ENCODE data around the gene LHX4. TPM values are rescaled to one million over a fixed set of nuclear protein-coding genes. Genes with fewer than 3 reads are reported as not detected.

The LHX4 gene
- total and polyA plus RNA-seq, 8 donors, result 0.03 to 0.19 (median 0.12) TPM; not detected in 3

DNA sequence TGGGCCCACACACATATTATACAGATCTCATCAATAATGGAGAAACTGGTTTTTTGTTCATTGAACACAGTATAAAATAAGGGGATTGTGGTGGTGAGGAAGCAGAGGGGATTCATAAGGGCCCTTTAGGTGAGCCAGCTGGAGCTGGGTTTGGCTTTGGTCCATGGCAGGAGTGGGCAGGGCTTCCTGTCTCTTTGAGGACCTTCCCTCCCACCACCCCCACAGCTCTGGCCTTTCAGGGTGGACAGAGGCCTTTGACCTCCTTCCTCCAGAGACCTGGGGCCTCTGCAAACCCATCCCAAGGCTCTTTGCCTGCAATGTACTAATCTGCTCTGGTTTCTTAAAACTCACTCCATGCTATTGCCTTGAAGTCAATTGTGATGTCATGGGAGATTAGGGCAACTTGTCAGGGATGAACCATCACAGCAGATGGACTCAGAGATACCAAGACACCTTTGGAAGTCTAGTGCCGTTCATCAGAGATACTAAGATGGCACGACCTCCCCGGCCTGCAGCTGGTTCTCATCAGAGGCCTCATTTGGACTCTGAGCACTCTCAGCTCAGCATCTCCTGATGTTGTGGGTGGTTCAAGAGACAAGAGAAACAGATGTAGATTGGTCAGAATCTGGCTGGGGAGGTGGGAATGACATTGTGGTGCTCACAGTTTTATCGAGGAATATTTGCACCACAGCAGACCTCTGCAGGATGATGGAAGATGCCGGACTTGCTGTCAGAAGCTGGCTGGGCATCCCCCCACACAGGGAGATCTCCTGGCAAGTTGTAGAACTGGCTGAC is 37.9 kb downstream of the LHX4 start:
- intact Hi-C loops (cut with DNase I), result no loop called here
- ATAC-seq (no peak), DNase-seq (no peak), FAIRE-seq (no peak)
- no peaks in the 10 kb centered on the region for H3K36me3 ChIP-seq
- no peaks in the 10 kb centered on the region for H3K27me3 ChIP-seq
- H3K9me3 ChIP-seq, result no peaks in the 10 kb centered on the region
- no peak overlapping the region for H3K27ac ChIP-seq
- TF ChIP-seq, protein P1, sequence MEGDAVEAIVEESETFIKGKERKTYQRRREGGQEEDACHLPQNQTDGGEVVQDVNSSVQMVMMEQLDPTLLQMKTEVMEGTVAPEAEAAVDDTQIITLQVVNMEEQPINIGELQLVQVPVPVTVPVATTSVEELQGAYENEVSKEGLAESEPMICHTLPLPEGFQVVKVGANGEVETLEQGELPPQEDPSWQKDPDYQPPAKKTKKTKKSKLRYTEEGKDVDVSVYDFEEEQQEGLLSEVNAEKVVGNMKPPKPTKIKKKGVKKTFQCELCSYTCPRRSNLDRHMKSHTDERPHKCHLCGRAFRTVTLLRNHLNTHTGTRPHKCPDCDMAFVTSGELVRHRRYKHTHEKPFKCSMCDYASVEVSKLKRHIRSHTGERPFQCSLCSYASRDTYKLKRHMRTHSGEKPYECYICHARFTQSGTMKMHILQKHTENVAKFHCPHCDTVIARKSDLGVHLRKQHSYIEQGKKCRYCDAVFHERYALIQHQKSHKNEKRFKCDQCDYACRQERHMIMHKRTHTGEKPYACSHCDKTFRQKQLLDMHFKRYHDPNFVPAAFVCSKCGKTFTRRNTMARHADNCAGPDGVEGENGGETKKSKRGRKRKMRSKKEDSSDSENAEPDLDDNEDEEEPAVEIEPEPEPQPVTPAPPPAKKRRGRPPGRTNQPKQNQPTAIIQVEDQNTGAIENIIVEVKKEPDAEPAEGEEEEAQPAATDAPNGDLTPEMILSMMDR (IDR thresholded peaks at IDR 0.05), result no peak
- peaks cover 0 to 9% (median 0%) of the 10 kb centered on the region in 3 donors for H3K4me1 ChIP-seq
- WGBS, 2 donors, result 81 to 88% methylated on average over 5 of the region's 5 CpGs
- no peak overlapping the region for H3K4me3 ChIP-seq

- no peak overlapping the region for H3K4me3 ChIP-seq
- H3K4me1 ChIP-seq, result peaks cover 0 to 9% (median 0%) of the 10 kb centered on the region in 3 donors
- no peak for DNase-seq
- no peak for ATAC-seq
- intact Hi-C loops (cut with DNase I), result no loop called here
- TF ChIP-seq, protein P1 (IDR thresholded peaks at IDR 0.05), result no peak
- no peaks in the 10 kb centered on the region for H3K27me3 ChIP-seq
- no peak overlapping the region for H3K27ac ChIP-seq
- H3K36me3 ChIP-seq, result no peaks in the 10 kb centered on the region
- FAIRE-seq, result no peak
- no peaks in the 10 kb centered on the region for H3K9me3 ChIP-seq
- 89 to 90% methylated on average over 9 of the region's 9 CpGs for WGBS, 2 donors
Observed at GRCh38 chr1:180268556-180269075, 38.6 kb downstream of the LHX4 start.

DNA sequence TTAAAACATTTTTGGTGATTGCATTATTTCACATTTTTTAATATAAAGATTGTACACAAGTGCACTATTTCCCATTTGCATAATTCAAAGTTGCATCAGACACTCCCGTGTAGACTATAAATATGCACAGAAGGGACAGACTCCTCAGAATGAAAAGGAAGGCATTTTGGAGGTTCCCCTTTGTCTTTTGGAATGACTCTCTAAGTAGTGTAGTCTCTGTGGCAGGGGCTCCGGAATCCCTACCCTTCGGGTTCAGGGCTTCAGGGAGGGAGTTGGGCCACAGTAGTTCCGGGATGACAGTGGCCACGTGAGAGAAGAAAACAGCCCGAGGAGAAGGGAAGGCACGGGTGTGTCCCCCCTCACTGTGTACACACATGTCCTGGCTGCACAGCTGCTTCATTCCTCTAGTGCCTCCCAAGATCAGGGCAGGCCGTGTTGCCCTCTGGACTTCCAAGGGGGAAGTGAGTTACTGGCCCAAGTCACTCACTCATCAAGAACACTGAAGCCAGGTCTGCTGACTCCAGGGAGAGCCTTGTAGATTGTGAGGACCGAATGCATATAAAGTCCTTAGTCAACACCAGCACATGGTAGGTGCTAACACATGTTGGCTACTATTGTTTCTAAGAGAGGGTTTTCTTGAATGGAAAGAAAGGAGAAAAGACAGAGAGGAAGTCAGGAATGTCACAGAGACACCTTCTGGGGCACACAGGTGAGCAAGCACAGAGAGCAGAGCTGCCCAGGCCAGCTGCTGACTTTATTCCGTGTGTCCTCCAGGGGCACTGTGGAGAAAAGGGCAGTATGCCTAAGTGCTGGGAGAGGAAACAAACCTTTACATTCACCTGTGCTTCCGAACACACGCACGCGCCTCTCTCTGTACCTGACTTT is 39.8 kb downstream of the LHX4 start:
- 47 to 57% methylated on average over 14 of the region's 14 CpGs for WGBS, 2 donors
- peak in 4 of 6 donors; percentile 6 to 45 (median 31) for DNase-seq
- no peak for FAIRE-seq
- intact Hi-C loops (cut with DNase I), result no loop called here
- TF ChIP-seq, protein P1 (IDR thresholded peaks at IDR 0.05), result no peak
- peak; percentile 73 to 89 (median 82) for ATAC-seq
- H3K9me3 ChIP-seq, result no peaks in the 10 kb centered on the region
- H3K4me3 ChIP-seq, result no peak overlapping the region
- no peak overlapping the region for H3K27ac ChIP-seq
- H3K4me1 ChIP-seq, result peaks cover 0 to 9% (median 0%) of the 10 kb centered on the region in 3 donors
- no peaks in the 10 kb centered on the region for H3K36me3 ChIP-seq
- no peaks in the 10 kb centered on the region for H3K27me3 ChIP-seq

GRCh38 chr1:180270530-180271271 is 40.6 kb downstream of the LHX4 start:
- DNase-seq, result peak in 1 of 6 donors; percentile 23
- H3K4me1 ChIP-seq, result peaks cover 0 to 9% (median 0%) of the 10 kb centered on the region in 3 donors
- 29 to 55% methylated on average over 8 of the region's 8 CpGs for WGBS, 2 donors
- H3K9me3 ChIP-seq, result no peaks in the 10 kb centered on the region
- intact Hi-C loops (cut with DNase I), result no loop called here
- H3K27me3 ChIP-seq, result no peaks in the 10 kb centered on the region
- FAIRE-seq, result no peak
- H3K4me3 ChIP-seq, result no peak overlapping the region
- no peak overlapping the region for H3K27ac ChIP-seq
- TF ChIP-seq, protein P1 (IDR thresholded peaks at IDR 0.05), result no peak
- H3K36me3 ChIP-seq, result no peaks in the 10 kb centered on the region
- ATAC-seq, result peak; percentile 9 to 44 (median 31)
